HepG2 (cell line): Measurements from ENCODE around the gene PTPRF. TPM values are rescaled to one million over a fixed set of nuclear protein-coding genes. Genes with fewer than 3 reads are reported as not detected.

ENCODE experiments used
- ASH2L ChIP-seq: fragments of 300-600, 200-600 bp; sonication (generic); IDR thresholded peaks from 2 replicates; pipeline ENCODE4 v1.7.0; 2017; ENCODE audit warnings: low read depth, mild to moderate bottlenecking, moderate library complexity, mixed read lengths, low read length; ENCODE audit not compliant: insufficient read length
- EP300 ChIP-seq, 3 experiments: sonication (generic) in 1 of 3; formaldehyde crosslinking in 1 of 3; IDR thresholded peaks; 2 replicates each; pipeline versions ENCODE4 v1.5.1 to v1.6.1; 2011 to 2020; ENCODE audit warnings: low read depth in 2 of 3, low read length in 2 of 3, borderline replicate concordance in 1 of 3, improper control_type of control experiment in 1 of 3, mild to moderate bottlenecking in 1 of 3, missing genetic modification reagents in 1 of 3, moderate library complexity in 1 of 3
- HHEX ChIP-seq: IDR thresholded peaks from 2 replicates; pipeline ENCODE4 v1.6.1; 2016; ENCODE audit warnings: control low read depth
- MTERF4 ChIP-seq: sonication (generic); formaldehyde crosslinking; IDR thresholded peaks from 2 replicates; pipeline ENCODE4 v1.8.0; 2023; ENCODE audit warnings: mild to moderate bottlenecking, missing genetic modification reagents
- SIX1 ChIP-seq: sonication (generic); formaldehyde crosslinking; IDR thresholded peaks from 2 replicates; pipeline ENCODE4 v1.4.0; 2020; ENCODE audit warnings: missing genetic modification reagents, borderline replicate concordance
- SIX4 ChIP-seq: sonication (generic); formaldehyde crosslinking; IDR thresholded peaks from 2 replicates; pipeline ENCODE4 v1.4.0; 2020; ENCODE audit warnings: missing genetic modification reagents
- SOX5 ChIP-seq: IDR thresholded peaks from 2 replicates; pipeline ENCODE4 v1.6.1; 2016; ENCODE audit warnings: borderline replicate concordance
- ZBTB21 ChIP-seq: sonication (generic); formaldehyde crosslinking; IDR thresholded peaks from 2 replicates; pipeline ENCODE4 v1.4.0; 2020; ENCODE audit warnings: missing genetic modification reagents
- ZBTB46 ChIP-seq: sonication (generic); formaldehyde crosslinking; IDR thresholded peaks from 2 replicates; pipeline ENCODE4 v1.4.0; 2020; ENCODE audit warnings: mild to moderate bottlenecking, missing genetic modification reagents, borderline replicate concordance
- ZNF280B ChIP-seq: sonication (generic); formaldehyde crosslinking; IDR thresholded peaks from 2 replicates; pipeline ENCODE4 v1.5.0; 2020; ENCODE audit warnings: missing genetic modification reagents, mild to moderate bottlenecking, borderline replicate concordance
- ZNF317 ChIP-seq: sonication (generic); formaldehyde crosslinking; IDR thresholded peaks from 2 replicates; pipeline ENCODE4 v1.5.0; 2020; ENCODE audit warnings: mild to moderate bottlenecking, missing genetic modification reagents
- ZNF362 ChIP-seq: sonication (generic); formaldehyde crosslinking; IDR thresholded peaks from 2 replicates; pipeline ENCODE4 v1.4.0; 2020; ENCODE audit warnings: missing genetic modification reagents, mild to moderate bottlenecking, borderline replicate concordance
- ZNF367 ChIP-seq: sonication (generic); formaldehyde crosslinking; IDR thresholded peaks from 2 replicates; pipeline ENCODE4 v1.4.0; 2020; ENCODE audit warnings: missing genetic modification reagents, borderline replicate concordance
- ZNF557 ChIP-seq: sonication (generic); formaldehyde crosslinking; IDR thresholded peaks from 2 replicates; pipeline ENCODE4 v1.4.0; 2020; ENCODE audit warnings: missing genetic modification reagents
- ZNF580 ChIP-seq: IDR thresholded peaks from 2 replicates; pipeline ENCODE4 v1.6.1; 2016; ENCODE audit warnings: low read depth, borderline replicate concordance
- ZNF703 ChIP-seq: sonication (generic); formaldehyde crosslinking; IDR thresholded peaks from 2 replicates; pipeline ENCODE4 v1.5.1; 2020; ENCODE audit warnings: missing genetic modification reagents, mild to moderate bottlenecking, moderate library complexity, borderline replicate concordance
- ZNF792 ChIP-seq: IDR thresholded peaks from 2 replicates; pipeline ENCODE4 v1.6.1; 2016
- ZNF850 ChIP-seq: sonication (generic); formaldehyde crosslinking; conservative IDR thresholded peaks from 2 replicates; pipeline ENCODE4 v1.9.0; 2021; ENCODE audit warnings: mild to moderate bottlenecking, missing genetic modification reagents
- polyA plus RNA-seq, 8 experiments: library from polyadenylated mRNA; depleted of rRNA in 3 of 8; stranded (reverse) in 7 of 8; unstranded in 1 of 8; fragments of >200 nt; fragmentation: Illumina TruSeq in 4 of 8; extraction: Trizol in 4 of 8; gene quantifications; 2 replicates each; pipeline versions ENCODE4 v1.2.1 to v1.2.3, GENCODE V29; 2011 to 2016; ENCODE audit warnings: low read depth in 4 of 8, missing spikeins in 1 of 8, mixed read lengths in 1 of 8; ENCODE audit not compliant: insufficient read depth in 1 of 8
- total RNA-seq, 5 experiments: library from RNA; depleted of rRNA; stranded (reverse); fragments of >200 nt; fragmentation: Illumina TruSeq; extraction: Trizol; gene quantifications; 2 replicates each; pipeline ENCODE4 v1.2.3, GENCODE V29; 2016; ENCODE audit warnings: low read depth in 1 of 5

Gene PTPRF
- total and polyA plus RNA-seq, 2 of the 13 experiments (the other 11 are each of a cell fraction or from before 2014, with no cell fraction given): 55.9 to 167 TPM

- TF ChIP-seq ZNF367 (CRISPR knock-in tag) (no peak), ZNF792 (peak; percentile 79; the same call in 1 of the 2 replicates), SIX1 (CRISPR knock-in tag) (peak; percentile 82), SIX4 (CRISPR knock-in tag) (peak; percentile 72), ZBTB21 (CRISPR knock-in tag) (peak; percentile 93), ASH2L (peak; percentile 78), MTERF4 (CRISPR knock-in tag) (0 out of 2 replicates have a peak, but pooled peaks have one; percentile 51), ZNF850 (no peak), EP300 (IDR thresholded peaks at IDR 0.05; ENCODE audit: low read depth in 2 of 2, low read length in 2 of 2) (peak; percentile 81 to 97; a peak in 3 of 4 replicates), EP300 (CRISPR knock-in tag; IDR thresholded peaks at IDR 0.05; ENCODE audit: borderline replicate concordance) (peak; percentile 94), HHEX (CRISPR knock-in tag) (peak; percentile 76), ZNF703 (peak; percentile 92), ZNF317 (CRISPR knock-in tag) (peak; percentile 97), ZBTB46 (peak; percentile 96), ZNF557 (CRISPR knock-in tag) (peak; percentile 80), ZNF280B (CRISPR knock-in tag) (0 out of 2 replicates have a peak, but pooled peaks have one; percentile 32), SOX5 (peak; percentile 96), ZNF580 (CRISPR knock-in tag) (peak; percentile 96; the same call in 1 of the 2 replicates), ZNF362 (CRISPR knock-in tag) (peak; percentile 43; the same call in 1 of the 2 replicates)
These were observed 17.9 kb downstream of the PTPRF start (continued) for GRCh38 chr1:43548285-43549271.
